GM21737 (cell line): ENCODE results near the gene USP9X.
"Not testable (repeated sequence)": the region's sequence is repeated elsewhere in the genome, so short reads cannot be mapped to it uniquely, and the experiment has no call there.

Experiments used
- ATAC-seq: cut with Tn5 transposase; IDR thresholded peaks from one replicate; pipeline ENCODE4 v1.9.1; 2021; ENCODE audit warnings: mild to moderate bottlenecking, moderate library complexity; ENCODE audit not compliant: unreplicated experiment

USP9X gene

DNA sequence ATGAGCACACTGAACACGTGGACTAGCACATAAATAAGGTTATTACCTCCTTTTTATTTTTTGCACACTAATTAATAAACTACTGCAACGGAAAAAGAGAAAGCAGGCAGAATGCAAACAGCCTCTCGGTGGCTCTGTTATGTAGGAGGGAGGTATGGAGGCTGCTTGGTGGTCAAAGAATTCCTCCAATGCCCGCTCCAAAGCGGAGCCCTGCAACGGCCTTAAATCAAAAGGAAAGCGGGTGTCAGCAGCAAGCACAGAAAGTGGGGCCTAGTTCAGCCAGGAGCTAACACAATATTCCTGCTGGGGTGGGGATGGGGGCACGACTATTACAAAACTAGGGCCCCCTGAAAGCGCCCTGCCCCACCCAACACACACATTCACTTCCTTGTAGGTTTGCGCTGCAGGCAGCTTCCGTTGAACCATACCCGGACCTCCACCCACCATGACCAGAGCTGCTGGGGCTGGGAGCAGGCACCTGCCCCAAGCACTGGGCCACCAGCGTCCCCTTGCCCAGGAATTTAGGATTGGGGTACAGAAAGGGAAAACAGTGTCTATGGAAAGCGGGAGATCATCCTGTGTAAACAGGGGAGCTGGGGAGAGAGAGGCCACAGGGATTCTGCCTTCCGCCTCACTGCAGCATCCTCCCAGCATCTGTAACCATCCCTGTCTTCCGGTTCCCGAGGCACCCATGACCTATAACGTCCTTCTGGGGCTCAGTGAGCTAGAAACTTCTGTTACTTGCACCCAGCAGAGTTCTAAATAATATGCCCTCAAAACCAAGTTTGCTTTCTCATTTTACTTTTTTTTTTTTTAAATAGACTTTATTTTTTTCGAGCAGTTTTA lies 191.6 kb downstream of the USP9X start:
- no peak for ATAC-seq

DNA sequence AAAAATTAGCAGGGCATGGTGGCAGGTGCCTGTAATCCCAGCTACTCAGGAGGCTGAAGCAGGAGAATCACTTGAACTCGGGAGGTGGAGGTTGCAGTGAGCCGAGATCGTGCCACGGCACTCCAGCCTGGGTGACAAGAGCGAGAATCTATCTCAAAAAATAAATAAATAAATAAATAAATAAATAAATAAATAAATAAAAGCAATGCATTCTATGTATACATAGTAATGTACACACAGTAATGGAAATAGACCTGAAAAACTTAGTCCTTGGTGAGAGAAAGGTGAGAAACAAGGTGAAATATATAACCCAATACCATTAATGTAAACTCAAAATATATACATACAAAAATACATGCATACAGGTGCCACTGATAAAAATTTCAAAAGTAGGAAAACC lies 197.1 kb downstream of the USP9X start:
- ATAC-seq, result not testable (repeated sequence)

DNA sequence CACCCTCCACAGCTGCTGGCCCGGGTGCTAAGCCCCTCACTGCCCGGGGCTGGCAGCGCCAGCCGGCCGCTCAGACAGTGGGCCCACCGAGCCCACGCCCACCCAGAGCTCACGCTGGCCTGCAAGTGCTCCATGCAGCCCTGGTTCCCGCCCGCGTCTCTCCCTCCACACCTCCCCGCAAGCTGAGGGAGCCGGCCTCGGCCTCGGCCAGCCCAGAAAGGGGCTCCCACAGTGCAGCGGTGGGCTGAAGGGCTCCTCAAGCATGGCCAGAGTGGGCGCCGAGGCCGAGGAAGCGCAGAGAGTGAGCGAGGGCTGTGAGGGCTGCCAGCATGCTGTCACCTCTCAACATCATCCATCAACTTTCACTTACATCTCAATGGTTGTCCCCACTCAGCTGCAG lies 200.7 kb downstream of the USP9X start:
- ATAC-seq, result not testable (repeated sequence)
